K562 (cell line): Measurements from ENCODE around the gene GPALPP1.

Experiments
- ARID2 ChIP-seq: fragments of 450-650 bp; IDR thresholded peaks from 2 replicates; pipeline ENCODE4 v1.6.1; 2017; ENCODE audit warnings: antibody characterized with exemption, mild to moderate bottlenecking
- CEBPB ChIP-seq: fragments of 450-650 bp; IDR thresholded peaks from 2 replicates; pipeline ENCODE4 v1.6.1; 2016; ENCODE audit warnings: missing genetic modification characterization, missing compliant biosample characterization
- ELF1 ChIP-seq: fragments of 200-800 bp; sonication (Bioruptor generic); IDR thresholded peaks from 2 replicates; pipeline ENCODE4 v1.6.1; 2016; ENCODE audit warnings: missing genetic modification characterization, missing compliant biosample characterization
- EP300 ChIP-seq: IDR thresholded peaks from 2 replicates; pipeline ENCODE4 v1.6.1; 2012; ENCODE audit warnings: low read length, improper control_type of control experiment
- GABPB1 ChIP-seq: sonication (generic); formaldehyde crosslinking; IDR thresholded peaks from 2 replicates; pipeline ENCODE4 v1.8.0; 2022; ENCODE audit warnings: mild to moderate bottlenecking, missing genetic modification reagents
- JUND ChIP-seq, 2 experiments: IDR thresholded peaks; 2 replicates in 1 of 2; 3 replicates in 1 of 2; pipeline ENCODE4 v1.6.1; 2011; ENCODE audit warnings: borderline replicate concordance in 2 of 2, low read depth in 2 of 2, low read length in 2 of 2, improper control_type of control experiment in 1 of 2, missing biosample characterization in 1 of 2, missing genetic modification characterization in 1 of 2, missing genetic modification reagents in 1 of 2
- YBX1 ChIP-seq: fragments of 450-650 bp; IDR thresholded peaks from 2 replicates; pipeline ENCODE4 v1.7.1; 2016; ENCODE audit warnings: mild to moderate bottlenecking
- ZNF76 ChIP-seq: fragments of 250-450 bp; sonication (Bioruptor Pico); IDR thresholded peaks from 2 replicates; pipeline ENCODE4 v1.4.0; 2020; ENCODE audit warnings: mild to moderate bottlenecking, moderate library complexity, borderline replicate concordance
- TF ChIP-seq, protein P1 (sequence below), 2 experiments: fragments of 450-650 bp; formaldehyde crosslinking in 1 of 2; IDR thresholded peaks; 2 replicates each; pipeline versions ENCODE4 v1.4.0 to v1.6.1; 2014 to 2020; ENCODE audit warnings: mild to moderate bottlenecking in 2 of 2, borderline replicate concordance in 1 of 2, low read depth in 1 of 2
- TF ChIP-seq, protein P2 (sequence below), 3 experiments: IDR thresholded peaks in 2 of 3; conservative IDR thresholded peaks in 1 of 3; 2 replicates each; pipeline ENCODE4 v1.5.1; 2011 to 2012; ENCODE audit warnings: low read length in 3 of 3, mild to moderate bottlenecking in 3 of 3, control low read depth in 2 of 3, improper control_type of control experiment in 1 of 3, inconsistent platforms in 1 of 3, low read depth in 1 of 3, mixed read lengths in 1 of 3, moderate library complexity in 1 of 3; ENCODE audit not compliant: insufficient read depth in 2 of 3
- TF ChIP-seq, protein P3 (sequence below): fragments of 250-450 bp; sonication (Bioruptor Pico); IDR thresholded peaks from 2 replicates; pipeline ENCODE4 v1.5.0; 2020; ENCODE audit warnings: mild to moderate bottlenecking
- TF ChIP-seq, protein P4 (sequence below): fragments of 250-450 bp; sonication (Bioruptor Pico); IDR thresholded peaks from 2 replicates; pipeline ENCODE4 v1.8.0; 2022; ENCODE audit warnings: inconsistent platforms, mild to moderate bottlenecking, moderate library complexity, borderline replicate concordance

DNA sequence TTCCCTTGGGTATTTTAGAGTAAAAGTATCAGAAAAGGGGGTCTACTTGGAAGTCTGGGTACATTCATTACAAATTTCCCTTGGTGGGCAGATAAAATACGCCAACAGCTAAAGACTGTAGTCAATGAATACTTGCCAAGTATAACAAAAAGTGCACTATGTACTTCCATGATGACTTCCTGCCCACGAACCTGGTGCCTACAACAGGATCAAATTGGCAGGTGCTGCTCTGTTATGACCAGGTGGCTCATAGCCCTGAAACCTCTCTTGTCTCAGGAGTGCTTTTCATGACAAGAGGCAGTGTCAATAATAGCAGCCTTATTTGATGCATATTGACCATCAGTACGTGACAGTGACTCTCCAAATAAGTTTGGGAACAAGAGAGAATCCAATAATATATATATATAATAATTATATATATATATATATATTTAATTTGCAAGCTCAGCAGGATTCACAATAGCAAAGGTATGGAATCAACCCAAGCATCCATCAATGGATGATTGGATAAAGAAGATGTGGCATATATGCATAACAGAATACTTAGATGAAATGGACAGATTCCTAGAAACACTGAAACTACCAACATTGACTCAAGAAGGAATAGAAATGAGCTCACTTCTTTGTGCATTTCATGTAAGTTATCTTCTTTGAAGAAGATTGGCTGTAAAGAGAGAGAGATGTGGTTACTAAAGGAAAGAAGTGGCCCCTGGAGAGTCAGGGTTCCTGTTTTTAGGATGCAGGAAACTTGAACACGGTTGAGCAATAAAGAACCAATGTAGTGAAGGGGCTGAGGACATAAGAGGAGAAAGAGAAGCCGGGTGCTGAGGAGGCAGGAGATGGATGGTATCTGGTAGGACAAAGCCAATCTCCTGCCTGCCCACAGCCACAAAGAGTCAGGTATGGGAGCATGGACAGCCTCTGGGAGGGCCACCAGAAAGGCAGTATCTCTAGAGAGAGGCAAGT, 79.0 kb downstream of the GPALPP1 start:
- TF ChIP-seq ELF1: no peak
- TF ChIP-seq, protein P1, sequence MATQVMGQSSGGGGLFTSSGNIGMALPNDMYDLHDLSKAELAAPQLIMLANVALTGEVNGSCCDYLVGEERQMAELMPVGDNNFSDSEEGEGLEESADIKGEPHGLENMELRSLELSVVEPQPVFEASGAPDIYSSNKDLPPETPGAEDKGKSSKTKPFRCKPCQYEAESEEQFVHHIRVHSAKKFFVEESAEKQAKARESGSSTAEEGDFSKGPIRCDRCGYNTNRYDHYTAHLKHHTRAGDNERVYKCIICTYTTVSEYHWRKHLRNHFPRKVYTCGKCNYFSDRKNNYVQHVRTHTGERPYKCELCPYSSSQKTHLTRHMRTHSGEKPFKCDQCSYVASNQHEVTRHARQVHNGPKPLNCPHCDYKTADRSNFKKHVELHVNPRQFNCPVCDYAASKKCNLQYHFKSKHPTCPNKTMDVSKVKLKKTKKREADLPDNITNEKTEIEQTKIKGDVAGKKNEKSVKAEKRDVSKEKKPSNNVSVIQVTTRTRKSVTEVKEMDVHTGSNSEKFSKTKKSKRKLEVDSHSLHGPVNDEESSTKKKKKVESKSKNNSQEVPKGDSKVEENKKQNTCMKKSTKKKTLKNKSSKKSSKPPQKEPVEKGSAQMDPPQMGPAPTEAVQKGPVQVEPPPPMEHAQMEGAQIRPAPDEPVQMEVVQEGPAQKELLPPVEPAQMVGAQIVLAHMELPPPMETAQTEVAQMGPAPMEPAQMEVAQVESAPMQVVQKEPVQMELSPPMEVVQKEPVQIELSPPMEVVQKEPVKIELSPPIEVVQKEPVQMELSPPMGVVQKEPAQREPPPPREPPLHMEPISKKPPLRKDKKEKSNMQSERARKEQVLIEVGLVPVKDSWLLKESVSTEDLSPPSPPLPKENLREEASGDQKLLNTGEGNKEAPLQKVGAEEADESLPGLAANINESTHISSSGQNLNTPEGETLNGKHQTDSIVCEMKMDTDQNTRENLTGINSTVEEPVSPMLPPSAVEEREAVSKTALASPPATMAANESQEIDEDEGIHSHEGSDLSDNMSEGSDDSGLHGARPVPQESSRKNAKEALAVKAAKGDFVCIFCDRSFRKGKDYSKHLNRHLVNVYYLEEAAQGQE (IDR thresholded peaks at IDR 0.05; ENCODE audit: borderline replicate concordance): no peak
- TF ChIP-seq, protein P1 (CRISPR knock-in tag; IDR thresholded peaks at IDR 0.05; ENCODE audit: low read depth): no peak
- TF ChIP-seq CEBPB (tag): no peak
- TF ChIP-seq JUND (IDR thresholded peaks at IDR 0.05; ENCODE audit: borderline replicate concordance, low read depth, low read length): no peak
- TF ChIP-seq JUND (tag; IDR thresholded peaks at IDR 0.05; ENCODE audit: borderline replicate concordance, low read depth, low read length): no peak
- no peak for TF ChIP-seq ARID2
- TF ChIP-seq, protein P2, sequence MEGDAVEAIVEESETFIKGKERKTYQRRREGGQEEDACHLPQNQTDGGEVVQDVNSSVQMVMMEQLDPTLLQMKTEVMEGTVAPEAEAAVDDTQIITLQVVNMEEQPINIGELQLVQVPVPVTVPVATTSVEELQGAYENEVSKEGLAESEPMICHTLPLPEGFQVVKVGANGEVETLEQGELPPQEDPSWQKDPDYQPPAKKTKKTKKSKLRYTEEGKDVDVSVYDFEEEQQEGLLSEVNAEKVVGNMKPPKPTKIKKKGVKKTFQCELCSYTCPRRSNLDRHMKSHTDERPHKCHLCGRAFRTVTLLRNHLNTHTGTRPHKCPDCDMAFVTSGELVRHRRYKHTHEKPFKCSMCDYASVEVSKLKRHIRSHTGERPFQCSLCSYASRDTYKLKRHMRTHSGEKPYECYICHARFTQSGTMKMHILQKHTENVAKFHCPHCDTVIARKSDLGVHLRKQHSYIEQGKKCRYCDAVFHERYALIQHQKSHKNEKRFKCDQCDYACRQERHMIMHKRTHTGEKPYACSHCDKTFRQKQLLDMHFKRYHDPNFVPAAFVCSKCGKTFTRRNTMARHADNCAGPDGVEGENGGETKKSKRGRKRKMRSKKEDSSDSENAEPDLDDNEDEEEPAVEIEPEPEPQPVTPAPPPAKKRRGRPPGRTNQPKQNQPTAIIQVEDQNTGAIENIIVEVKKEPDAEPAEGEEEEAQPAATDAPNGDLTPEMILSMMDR (IDR thresholded peaks at IDR 0.05 in 2 of 3, conservative IDR thresholded peaks at IDR 0.05 in 1 of 3; ENCODE audit: insufficient read depth in 2 of 3, low read depth in 1 of 3, low read length in 3 of 3): no peak
- TF ChIP-seq, protein P3, sequence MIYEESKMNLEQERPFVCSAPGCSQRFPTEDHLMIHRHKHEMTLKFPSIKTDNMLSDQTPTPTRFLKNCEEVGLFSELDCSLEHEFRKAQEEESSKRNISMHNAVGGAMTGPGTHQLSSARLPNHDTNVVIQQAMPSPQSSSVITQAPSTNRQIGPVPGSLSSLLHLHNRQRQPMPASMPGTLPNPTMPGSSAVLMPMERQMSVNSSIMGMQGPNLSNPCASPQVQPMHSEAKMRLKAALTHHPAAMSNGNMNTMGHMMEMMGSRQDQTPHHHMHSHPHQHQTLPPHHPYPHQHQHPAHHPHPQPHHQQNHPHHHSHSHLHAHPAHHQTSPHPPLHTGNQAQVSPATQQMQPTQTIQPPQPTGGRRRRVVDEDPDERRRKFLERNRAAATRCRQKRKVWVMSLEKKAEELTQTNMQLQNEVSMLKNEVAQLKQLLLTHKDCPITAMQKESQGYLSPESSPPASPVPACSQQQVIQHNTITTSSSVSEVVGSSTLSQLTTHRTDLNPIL (CRISPR knock-in tag): no peak
- TF ChIP-seq, protein P4, sequence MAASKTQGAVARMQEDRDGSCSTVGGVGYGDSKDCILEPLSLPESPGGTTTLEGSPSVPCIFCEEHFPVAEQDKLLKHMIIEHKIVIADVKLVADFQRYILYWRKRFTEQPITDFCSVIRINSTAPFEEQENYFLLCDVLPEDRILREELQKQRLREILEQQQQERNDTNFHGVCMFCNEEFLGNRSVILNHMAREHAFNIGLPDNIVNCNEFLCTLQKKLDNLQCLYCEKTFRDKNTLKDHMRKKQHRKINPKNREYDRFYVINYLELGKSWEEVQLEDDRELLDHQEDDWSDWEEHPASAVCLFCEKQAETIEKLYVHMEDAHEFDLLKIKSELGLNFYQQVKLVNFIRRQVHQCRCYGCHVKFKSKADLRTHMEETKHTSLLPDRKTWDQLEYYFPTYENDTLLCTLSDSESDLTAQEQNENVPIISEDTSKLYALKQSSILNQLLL (CRISPR knock-in tag): no peak
- no peak for TF ChIP-seq EP300
- no peak for TF ChIP-seq YBX1
- TF ChIP-seq ZNF76 (CRISPR knock-in tag): no peak
- no peak for TF ChIP-seq GABPB1 (CRISPR knock-in tag)
